Ishikawa (cell line): ENCODE data around the gene PBX1.

ENCODE experiments used
- CEBPB ChIP-seq: IDR thresholded peaks from 2 replicates; pipeline ENCODE4 v1.6.1; 2012
- CREB1 ChIP-seq: IDR thresholded peaks from 2 replicates; pipeline ENCODE4 v1.6.1; 2012; ENCODE audit warnings: low read depth
- EGR1 ChIP-seq: IDR thresholded peaks from 2 replicates; pipeline ENCODE4 v1.6.1; 2012
- EP300 ChIP-seq: IDR thresholded peaks from 2 replicates; pipeline ENCODE4 v1.6.1; 2012; ENCODE audit warnings: borderline replicate concordance
- FOXM1 ChIP-seq: IDR thresholded peaks from 2 replicates; pipeline ENCODE4 v1.6.1; 2012; ENCODE audit warnings: low read depth, borderline replicate concordance
- MAX ChIP-seq: IDR thresholded peaks from 2 replicates; pipeline ENCODE4 v1.6.1; 2012
- NFIC ChIP-seq: IDR thresholded peaks from 2 replicates; pipeline ENCODE4 v1.6.1; 2012
- RAD21 ChIP-seq: IDR thresholded peaks from 2 replicates; pipeline ENCODE4 v1.6.1; 2012; ENCODE audit warnings: low read depth
- REST ChIP-seq: IDR thresholded peaks from 2 replicates; pipeline ENCODE4 v1.6.1; 2012; ENCODE audit warnings: low read depth, mild to moderate bottlenecking
- TAF1 ChIP-seq: IDR thresholded peaks from 2 replicates; pipeline ENCODE4 v1.6.1; 2012; ENCODE audit warnings: low read depth, mild to moderate bottlenecking
- TCF12 ChIP-seq: IDR thresholded peaks from 2 replicates; pipeline ENCODE4 v1.6.1; 2012; ENCODE audit warnings: low read depth
- TEAD4 ChIP-seq: IDR thresholded peaks from 2 replicates; pipeline ENCODE4 v1.6.1; 2012
- USF1 ChIP-seq: IDR thresholded peaks from 2 replicates; pipeline ENCODE4 v1.6.1; 2012
- YY1 ChIP-seq: IDR thresholded peaks from 2 replicates; pipeline ENCODE4 v1.6.1; 2012; ENCODE audit warnings: low read depth
- ZBTB7A ChIP-seq: IDR thresholded peaks from 2 replicates; pipeline ENCODE4 v1.6.1; 2012; ENCODE audit warnings: low read depth

Gene PBX1

GRCh38 chr1:164702664-164703063, 143.7 kb downstream of the PBX1 start:
- TF ChIP-seq FOXM1 (no peak), REST (no peak)

- TF ChIP-seq MAX (no peak), YY1 (no peak), REST (no peak), EP300 (no peak), TAF1 (no peak), EGR1 (no peak), CEBPB (no peak), USF1 (no peak), TEAD4 (no peak), NFIC (no peak), FOXM1 (no peak), CREB1 (no peak), TCF12 (no peak), RAD21 (no peak), ZBTB7A (no peak)
Measured at GRCh38 chr1:164703463-164703862, 144.5 kb downstream of the PBX1 start.

GRCh38 chr1:164703960-164704411, 145.0 kb downstream of the PBX1 start:
- TF ChIP-seq REST (no peak), TAF1 (no peak), MAX (no peak), CREB1 (no peak), FOXM1 (no peak), RAD21 (no peak), TEAD4 (no peak), NFIC (no peak), ZBTB7A (no peak), YY1 (no peak), CEBPB (no peak), EGR1 (no peak), EP300 (no peak), USF1 (no peak), TCF12 (no peak)

- TF ChIP-seq TCF12 (no peak), RAD21 (peak; percentile 16; the same call in 1 of the 2 replicates)
Measured at GRCh38 chr1:164704954-164705353, 146.0 kb downstream of the PBX1 start.

- no peak for TF ChIP-seq MAX
- no peak for TF ChIP-seq TAF1
- TF ChIP-seq RAD21, result no peak
- TF ChIP-seq TCF12, result no peak
- TF ChIP-seq USF1, result no peak
- no peak for TF ChIP-seq REST
- no peak for TF ChIP-seq EP300
- no peak for TF ChIP-seq YY1
- TF ChIP-seq ZBTB7A, result no peak
- no peak for TF ChIP-seq CEBPB
- TF ChIP-seq FOXM1, result no peak
- no peak for TF ChIP-seq NFIC
- TF ChIP-seq CREB1, result no peak
- no peak for TF ChIP-seq TEAD4
- no peak for TF ChIP-seq EGR1
Measured at GRCh38 chr1:164706606-164706987, 147.6 kb downstream of the PBX1 start.
